Loucy (cell line): ENCODE results near the gene HAP1.

ENCODE experiments used
- H2AFZ ChIP-seq: fragments of 200-600 bp; sonication (generic); 2 replicates; pipeline ENCODE4 v1.6.0; 2016; ENCODE audit warnings: antibody characterized with exemption, mild to moderate bottlenecking, low read length, moderate library complexity
- H3F3A ChIP-seq: fragments of 200-600 bp; 2 replicates; pipeline ENCODE4 v1.6.0; 2016; ENCODE audit warnings: antibody characterized with exemption, low read depth, mild to moderate bottlenecking
- H3K27me3 ChIP-seq: fragments of 200-600 bp; sonication (generic); 2 replicates; pipeline ENCODE4 v1.6.1; 2014; ENCODE audit warnings: low read length, mild to moderate bottlenecking; ENCODE audit not compliant: insufficient read depth, poor library complexity, severe bottlenecking
- H3K36me3 ChIP-seq: fragments of 200-600 bp; sonication (generic); 2 replicates; pipeline ENCODE4 v1.6.1; 2016; ENCODE audit warnings: low read length; ENCODE audit not compliant: insufficient read depth
- H3K4me1 ChIP-seq: fragments of 200-600 bp; sonication (generic); 2 replicates; pipeline ENCODE4 v1.5.1; 2014; ENCODE audit warnings: low read length, mild to moderate bottlenecking; ENCODE audit not compliant: insufficient read depth, poor library complexity, severe bottlenecking
- H3K4me2 ChIP-seq: fragments of 200-600 bp; sonication (generic); 2 replicates; pipeline ENCODE4 v1.6.0; 2014; ENCODE audit warnings: antibody characterized with exemption, low read length, low read depth, mild to moderate bottlenecking; ENCODE audit not compliant: poor library complexity, severe bottlenecking
- H3K4me3 ChIP-seq: fragments of 200-600 bp; sonication (generic); 2 replicates; pipeline ENCODE4 v1.5.1; 2014; ENCODE audit warnings: low read length, mild to moderate bottlenecking, mixed read lengths; ENCODE audit not compliant: poor library complexity, severe bottlenecking
- H3K79me2 ChIP-seq: fragments of 200-600 bp; sonication (generic); 2 replicates; pipeline ENCODE4 v1.6.1; 2014; ENCODE audit warnings: low read length; ENCODE audit not compliant: insufficient read depth
- H3K9ac ChIP-seq: fragments of 200-600 bp; sonication (generic); 2 replicates; pipeline ENCODE4 v1.6.0; 2014; ENCODE audit warnings: mild to moderate bottlenecking, low read depth, low read length, moderate library complexity; ENCODE audit not compliant: poor library complexity, severe bottlenecking
- H3K9me2 ChIP-seq: fragments of 200-600 bp; sonication (generic); replicated peaks from 2 replicates; pipeline ENCODE4 v1.6.1; 2016; ENCODE audit warnings: low read depth, low read length, mixed read lengths
- H3K9me3 ChIP-seq: fragments of 200-600 bp; sonication (generic); 2 replicates; pipeline ENCODE4 v1.6.1; 2014; ENCODE audit warnings: mild to moderate bottlenecking, antibody characterized with exemption, low read length, low read depth; ENCODE audit not compliant: insufficient read depth
- H4K20me1 ChIP-seq: fragments of 200-600 bp; sonication (generic); 2 replicates; pipeline ENCODE4 v1.6.0; 2014; ENCODE audit warnings: antibody characterized with exemption, low read length, mild to moderate bottlenecking; ENCODE audit not compliant: insufficient read depth, poor library complexity, severe bottlenecking
- CTCF ChIP-seq: fragments of 200-600 bp; sonication (generic); conservative IDR thresholded peaks from 2 replicates; pipeline ENCODE4 v1.5.1; 2014; ENCODE audit warnings: mild to moderate bottlenecking, antibody characterized with exemption, low read length
- EZH2phosphoT487 ChIP-seq: fragments of 200-600 bp; IDR thresholded peaks from 2 replicates; pipeline ENCODE4 v1.6.1; 2018; ENCODE audit warnings: antibody characterized with exemption, mild to moderate bottlenecking, moderate library complexity, borderline replicate concordance

Gene HAP1

GRCh38 chr17:41723801-41724475 is 10.5 kb downstream of the HAP1 start:
- Histone ChIP-seq H3K79me2 (no peaks in the 10 kb centered on the region), H2AFZ (no peak overlapping the region), H3K36me3 (no peaks in the 10 kb centered on the region), H4K20me1 (no peaks in the 10 kb centered on the region), H3K4me1 (no peaks in the 10 kb centered on the region), H3K4me2 (no peak overlapping the region), H3K4me3 (no peak overlapping the region), H3K9me3 (no peaks in the 10 kb centered on the region), H3F3A (no peaks in the 10 kb centered on the region), H3K27me3 (no peaks in the 10 kb centered on the region), H3K9me2 (no peaks in the 10 kb centered on the region), H3K9ac (no peak overlapping the region)
- TF ChIP-seq CTCF = no peak
- TF ChIP-seq EZH2phosphoT487 = no peak

DNA sequence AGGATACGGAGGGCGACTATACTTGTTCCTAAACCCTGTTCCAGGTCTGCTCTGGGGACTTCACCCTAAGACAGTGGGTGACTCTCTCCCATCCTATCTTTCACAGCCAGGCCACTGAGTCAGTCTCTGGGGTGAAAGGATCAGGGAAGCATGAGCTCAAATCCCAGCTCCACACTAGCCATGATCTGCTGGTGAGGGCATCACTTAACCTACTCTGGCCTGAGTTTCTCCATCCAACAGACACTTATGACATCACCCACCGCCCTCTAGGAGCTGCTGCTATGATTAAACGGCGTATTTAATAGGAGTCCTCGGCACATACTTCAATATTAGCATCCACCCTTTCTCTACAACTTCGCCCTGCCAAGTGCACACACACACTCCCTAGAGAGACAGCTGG is 12.2 kb downstream of the HAP1 start:
- no peak overlapping the region for H2AFZ ChIP-seq
- no peaks in the 10 kb centered on the region for H3K9me2 ChIP-seq
- H3K27me3 ChIP-seq = no peaks in the 10 kb centered on the region
- no peaks in the 10 kb centered on the region for H3K9me3 ChIP-seq
- no peaks in the 10 kb centered on the region for H3F3A ChIP-seq
- H3K9ac ChIP-seq = no peak overlapping the region
- no peaks in the 10 kb centered on the region for H3K36me3 ChIP-seq
- H3K4me1 ChIP-seq = no peaks in the 10 kb centered on the region
- no peak for TF ChIP-seq CTCF
- no peak for TF ChIP-seq EZH2phosphoT487
- H3K79me2 ChIP-seq = no peaks in the 10 kb centered on the region
- no peak overlapping the region for H3K4me3 ChIP-seq
- H4K20me1 ChIP-seq = no peaks in the 10 kb centered on the region
- H3K4me2 ChIP-seq = no peak overlapping the region

- no peaks in the 10 kb centered on the region for H3K9me2 ChIP-seq
- H3K4me3 ChIP-seq = no peak overlapping the region
- no peaks in the 10 kb centered on the region for H4K20me1 ChIP-seq
- no peak overlapping the region for H3K4me2 ChIP-seq
- no peak overlapping the region for H3K9ac ChIP-seq
- no peaks in the 10 kb centered on the region for H3K27me3 ChIP-seq
- no peaks in the 10 kb centered on the region for H3K9me3 ChIP-seq
- H3K79me2 ChIP-seq = no peaks in the 10 kb centered on the region
- no peak overlapping the region for H2AFZ ChIP-seq
- no peaks in the 10 kb centered on the region for H3K4me1 ChIP-seq
- no peaks in the 10 kb centered on the region for H3K36me3 ChIP-seq
- H3F3A ChIP-seq = no peaks in the 10 kb centered on the region
- TF ChIP-seq EZH2phosphoT487 (no peak), CTCF (no peak)
Measured at GRCh38 chr17:41718287-41718645, 16.2 kb downstream of the HAP1 start.
